ENCODE results near the gene APC. TPM values are rescaled to one million over a fixed set of nuclear protein-coding genes. Genes with fewer than 3 reads are reported as not detected.

APC gene
- total and polyA plus RNA-seq, 2 donors (not counting 3 experiments of a cell fraction or from before 2014, with no cell fraction given), result 11.2 to 39.6 TPM

- BruUV-seq (replicated peaks), result no TSS peak
- TF ChIP-seq EZH2 (IDR thresholded peaks at IDR 0.05; ENCODE audit: borderline replicate concordance, low read depth, low read length, severe bottlenecking), result no peak
- no peak for TF ChIP-seq FOS (IDR thresholded peaks at IDR 0.05; ENCODE audit: borderline replicate concordance, insufficient read depth, low read length)
- no peak for TF ChIP-seq POLR2AphosphoS5 (IDR thresholded peaks at IDR 0.05; ENCODE audit: insufficient read depth, low read depth, low read length)
- no peak for TF ChIP-seq JUN (IDR thresholded peaks at IDR 0.05; ENCODE audit: borderline replicate concordance, insufficient read depth, insufficient read length, low read depth)
- TF ChIP-seq MYC (IDR thresholded peaks at IDR 0.05; ENCODE audit: low read depth, low read length), result no peak
- no peak for TF ChIP-seq GATA2 (IDR thresholded peaks at IDR 0.05; ENCODE audit: insufficient read depth, insufficient read length, low read depth, low read length)
- no peak for TF ChIP-seq MAX (IDR thresholded peaks at IDR 0.05; ENCODE audit: insufficient read depth, insufficient read length)
- no peak for TF ChIP-seq CTCF (IDR thresholded peaks at IDR 0.05; ENCODE audit: extremely low read depth in 1 of 2, insufficient read depth in 1 of 2, low read depth in 1 of 2, low read length in 2 of 2)
- TF ChIP-seq POLR2A (IDR thresholded peaks at IDR 0.05; ENCODE audit: low read depth, low read length), result no peak
- no peak for FAIRE-seq
- peaks cover 6 to 17% of the 10 kb centered on the region in 2 experiments for H3K27me3 ChIP-seq (ENCODE audit: control insufficient read depth in 2 of 2, insufficient read depth in 2 of 2, low read length in 2 of 2)
- H3K27ac ChIP-seq (ENCODE audit: insufficient read depth, low read depth, low read length), result no peak overlapping the region
- ChIA-PET POLR2A (no interaction called here), CTCF (interaction anchor here (0.9 kb wide), 1 partner anchor 81 kb away, joined by 3 read pairs; no protein-coding TSS in a partner anchor)
- H2AFZ ChIP-seq (ENCODE audit: low read depth, low read length), result no peak overlapping the region
- H3K4me1 ChIP-seq (ENCODE audit: control insufficient read depth, extremely low read depth, insufficient read depth, low read length), result no peaks in the 10 kb centered on the region
- no peak overlapping the region for H3K4me2 ChIP-seq (ENCODE audit: insufficient read depth, low read length)
- DNase-seq (ENCODE audit: low read depth, low spot score), result no peak
- no peaks in the 10 kb centered on the region for H3K79me2 ChIP-seq (ENCODE audit: control insufficient read depth, insufficient read depth, low read length)
- H3K4me3 ChIP-seq (replicated peaks in 1 of 3; ENCODE audit: insufficient read depth in 1 of 3, low read depth in 1 of 3, low read length in 3 of 3), result no peak overlapping the region
- intact Hi-C loops (cut with micrococcal nuclease), result no loop called here
- H4K20me1 ChIP-seq (replicated peaks; ENCODE audit: control insufficient read depth, extremely low read depth, insufficient read depth, low read length), result no peaks in the 10 kb centered on the region
- dilution Hi-C loops (cut with MboI; ENCODE audit: extremely low pct_ligation_motif_present, low sequenced_read_pairs), result no loop called here
- H3K9me1 ChIP-seq (replicated peaks; ENCODE audit: control insufficient read depth, extremely low read depth, insufficient read depth, low read length), result no peaks in the 10 kb centered on the region
- no peaks in the 10 kb centered on the region for H3K36me3 ChIP-seq (ENCODE audit: control insufficient read depth in 2 of 2, extremely low read depth in 1 of 2, insufficient read depth in 2 of 2, low read length in 2 of 2)
- H3K9me3 ChIP-seq (replicated peaks; ENCODE audit: control insufficient read depth, insufficient read depth, low read length), result no peaks in the 10 kb centered on the region
- no peak overlapping the region for H3K9ac ChIP-seq (replicated peaks; ENCODE audit: extremely low read depth, insufficient read depth, low read length)
Measured at GRCh38 chr5:112854651-112855050, 117.0 kb downstream of the APC start.

Data from endothelial cell of umbilical vein (primary cell).